ENCODE results near the gene SYT10.

The SYT10 gene

GRCh38 chr12:33330940-33331339 lies 108.7 kb downstream of the SYT10 start:
- no peak for TF ChIP-seq CTCF (IDR thresholded peaks at IDR 0.05)
- H3K27ac ChIP-seq, result no peak overlapping the region
- H3K9me3 ChIP-seq (ENCODE audit: control insufficient read depth, low read length), result no peaks in the 10 kb centered on the region
- no peaks in the 10 kb centered on the region for H3K36me3 ChIP-seq (ENCODE audit: control insufficient read depth, insufficient read depth, low read length)
- H3K4me2 ChIP-seq (ENCODE audit: low read length), result no peak overlapping the region
- no peak overlapping the region for H3K9ac ChIP-seq
- no peak overlapping the region for H2AFZ ChIP-seq
- H3K4me3 ChIP-seq (ENCODE audit: low read depth, low read length), result no peak overlapping the region
- no peaks in the 10 kb centered on the region for H3K79me2 ChIP-seq
- no peaks in the 10 kb centered on the region for H3K27me3 ChIP-seq (ENCODE audit: control insufficient read depth, insufficient read depth, low read length)
- no peaks in the 10 kb centered on the region for H3K4me1 ChIP-seq

Measured in parathyroid adenoma (tissue), 2 donors.